Endodermal cell (in vitro differentiated cells): ENCODE measurements around the gene TAAR6. TPM values are rescaled to one million over a fixed set of nuclear protein-coding genes. Genes with fewer than 3 reads are reported as not detected.
"Not testable (repeated sequence)": the region's sequence is repeated elsewhere in the genome, so short reads cannot be mapped to it uniquely, and the experiment has no call there.

ENCODE experiments used
- DNase-seq: peaks from one replicate; pipeline ENCODE4 v3.0.0-alpha.2; 2017
- H3K27ac ChIP-seq: 2 replicates; pipeline ENCODE4 v1.5.1; 2013; ENCODE audit warnings: mild to moderate bottlenecking, low read depth, low read length, moderate library complexity
- H3K27me3 ChIP-seq: 2 replicates; pipeline ENCODE4 v1.6.1; 2013; ENCODE audit warnings: mild to moderate bottlenecking, low read length, moderate library complexity; ENCODE audit not compliant: insufficient read depth, control insufficient read depth, poor library complexity, severe bottlenecking
- H3K36me3 ChIP-seq: 2 replicates; pipeline ENCODE4 v1.7.0; 2013; ENCODE audit warnings: mild to moderate bottlenecking, low read length, moderate library complexity; ENCODE audit not compliant: control insufficient read depth, insufficient read depth
- H3K4me1 ChIP-seq: one replicate; pipeline ENCODE4 v1.7.0; 2013; ENCODE audit warnings: low read length; ENCODE audit not compliant: control insufficient read depth, insufficient read depth
- H3K4me3 ChIP-seq: 2 replicates; pipeline ENCODE4 v1.5.1; 2013; ENCODE audit warnings: mild to moderate bottlenecking, low read length, moderate library complexity
- H3K9ac ChIP-seq: 2 replicates; pipeline ENCODE4 v1.6.1; 2013; ENCODE audit warnings: mild to moderate bottlenecking, low read length, moderate library complexity; ENCODE audit not compliant: poor library complexity, severe bottlenecking; ENCODE audit errors: extremely low read depth
- H3K9me3 ChIP-seq: 2 replicates; pipeline ENCODE4 v1.6.1; 2013; ENCODE audit warnings: mild to moderate bottlenecking, low read length, moderate library complexity; ENCODE audit not compliant: control insufficient read depth
- H3K27ac Mint-ChIP-seq: 2 replicates; pipeline ENCODE4 v1.8.0; 2020; ENCODE audit warnings: mixed read lengths
- H3K27me3 Mint-ChIP-seq: 2 replicates; pipeline ENCODE4 v1.8.0; 2021; ENCODE audit warnings: mild to moderate bottlenecking, mixed read lengths; ENCODE audit not compliant: insufficient read depth
- H3K36me3 Mint-ChIP-seq: 2 replicates; pipeline ENCODE4 v1.8.0; 2020; ENCODE audit warnings: low read depth, mixed read lengths
- H3K4me1 Mint-ChIP-seq: 2 replicates; pipeline ENCODE4 v1.8.0; 2020; ENCODE audit warnings: mixed read lengths
- H3K4me3 Mint-ChIP-seq: 2 replicates; pipeline ENCODE4 v1.8.0; 2020; ENCODE audit warnings: mild to moderate bottlenecking, moderate library complexity, mixed read lengths
- H3K9me3 Mint-ChIP-seq: 2 replicates; pipeline ENCODE4 v1.8.0; 2020; ENCODE audit warnings: mild to moderate bottlenecking, mixed read lengths
- CTCF ChIP-seq: fragments of 200-600 bp; sonication (generic); conservative IDR thresholded peaks from 2 replicates; pipeline ENCODE4 v1.5.0; 2021; ENCODE audit warnings: antibody characterized with exemption, mild to moderate bottlenecking
- WGBS, 2 experiments: methylation state at CpG; one replicate each; pipeline versions ENCODE4 v1.1.5 to v1.1.7; 2013; ENCODE audit warnings: missing lambda C conversion rate in 2 of 2, mixed read lengths in 1 of 2; ENCODE audit not compliant: insufficient coverage in 1 of 2, insufficient read length in 1 of 2; 5-methylcytosine and 5-hydroxymethylcytosine counted together
- total RNA-seq, 2 donors: library from RNA; stranded (reverse); fragmentation: NEBNext Ultra II Directional in 1 of 2; extraction: Animal tissue kit (Norgen Biotek cat#: 25700) in 1 of 2; gene quantifications; 2 replicates in 1 of 2; 3 replicates in 1 of 2; pipeline ENCODE4 v1.2.1, GENCODE V29; 2021

TAAR6 gene
- total RNA-seq, 2 donors from 2014 or later = not detected

- no peak for TF ChIP-seq CTCF
Observed at GRCh38 chr6:132551214-132551613, 18.9 kb upstream of the TAAR6 start.

GRCh38 chr6:132552372-132552771 lies 17.8 kb upstream of the TAAR6 start, which contains the start of gene TAAR8:
Gene TAAR8 (plus strand): TSS chr6:132552672. CDS start chr6:132552693, 21 bp downstream.
- Histone ChIP-seq H3K27me3 (peaks cover 55% of the 10 kb centered on the region), H3K4me1 (no peaks in the 10 kb centered on the region), H3K36me3 (no peaks in the 10 kb centered on the region), H3K4me3 (no peak within 1 kb of the TSS), H3K27ac (no peak within 1 kb of the TSS), H3K9me3 (no peaks in the 10 kb centered on the region), H3K9ac (no peak within 1 kb of the TSS)
- H3K27ac Mint-ChIP-seq = no peak within 1 kb of the TSS
- H3K36me3 Mint-ChIP-seq = no peaks in the 10 kb centered on the region
- peaks cover 7% of the 10 kb centered on the region for H3K4me1 Mint-ChIP-seq
- TF ChIP-seq CTCF = no peak
- DNase-seq = no peak
- no peaks in the 10 kb centered on the region for H3K9me3 Mint-ChIP-seq
- H3K4me3 Mint-ChIP-seq = no peak within 1 kb of the TSS
- peaks cover 45% of the 10 kb centered on the region for H3K27me3 Mint-ChIP-seq
- whole genome bisulfite sequencing, 2 experiments = 100% methylated on average over 1 of the region's 2 CpGs; no CpG with 5 or more reads in 1 of the 2 experiments

More at GRCh38 chr6:132551214-132551613, 18.9 kb upstream of the TAAR6 start:
- Mint-ChIP-seq H3K27ac (no peak overlapping the region), H3K36me3 (no peaks in the 10 kb centered on the region), H3K4me3 (no peak overlapping the region), H3K4me1 (peaks cover 7% of the 10 kb centered on the region), H3K27me3 (peaks cover 55% of the 10 kb centered on the region), H3K9me3 (no peaks in the 10 kb centered on the region)
- H3K9ac ChIP-seq = no peak overlapping the region
- H3K9me3 ChIP-seq = no peaks in the 10 kb centered on the region
- no peak overlapping the region for H3K4me3 ChIP-seq
- H3K4me1 ChIP-seq = no peaks in the 10 kb centered on the region
- H3K27me3 ChIP-seq = peaks cover 67% of the 10 kb centered on the region
- H3K27ac ChIP-seq = no peak overlapping the region
- H3K36me3 ChIP-seq = no peaks in the 10 kb centered on the region
- WGBS, 2 experiments = 85 to 100% methylated on average over 3 to 4 of the region's 4 CpGs
- DNase-seq = no peak

GRCh38 chr6:132560087-132560486 lies 10.0 kb upstream of the TAAR6 start:
- H3K27ac Mint-ChIP-seq, H3K27me3 Mint-ChIP-seq, H3K4me1 ChIP-seq, H3K9ac ChIP-seq, H3K4me3 Mint-ChIP-seq, H3K27ac ChIP-seq, H3K36me3 Mint-ChIP-seq, H3K36me3 ChIP-seq, H3K9me3 ChIP-seq, H3K9me3 Mint-ChIP-seq, H3K27me3 ChIP-seq, H3K4me1 Mint-ChIP-seq, DNase-seq, H3K4me3 ChIP-seq: not testable (repeated sequence)
- WGBS, 2 experiments = 85 to 90% methylated on average over 3 of the region's 3 CpGs

GRCh38 chr6:132566404-132566803 lies 3.7 kb upstream of the TAAR6 start:
- Mint-ChIP-seq H3K4me1 (peaks cover 19% of the 10 kb centered on the region), H3K9me3 (no peaks in the 10 kb centered on the region), H3K4me3 (no peak overlapping the region), H3K27ac (no peak overlapping the region), H3K36me3 (no peaks in the 10 kb centered on the region), H3K27me3 (peaks cover 3% of the 10 kb centered on the region)
- WGBS, 2 experiments = 92% methylated on average over 5 of the region's 6 CpGs; no CpG with 5 or more reads in 1 of the 2 experiments
- H3K27ac ChIP-seq = no peak overlapping the region
- H3K4me1 ChIP-seq = no peaks in the 10 kb centered on the region
- no peak for TF ChIP-seq CTCF
- no peaks in the 10 kb centered on the region for H3K9me3 ChIP-seq
- DNase-seq = no peak
- H3K4me3 ChIP-seq = no peak overlapping the region
- no peaks in the 10 kb centered on the region for H3K36me3 ChIP-seq
- H3K27me3 ChIP-seq = peaks cover 9% of the 10 kb centered on the region
- no peak overlapping the region for H3K9ac ChIP-seq
